Gastrocnemius medialis (tissue), 4 donors: ENCODE measurements around the gene SPSB1. TPM values are rescaled to one million over a fixed set of nuclear protein-coding genes. Genes with fewer than 3 reads are reported as not detected.
A peak's percentile ranks its signal among the peaks of the same experiment; 100 is the strongest.

Experiments
- ATAC-seq, 2 donors: fragments of 150-250 bp; one replicate each; pipeline ENCODE4 v1.9.1; 2016
- DNase-seq, 2 donors: peaks; one replicate each; pipeline ENCODE4 v3.0.0-alpha.2; 2019
- H3K27ac ChIP-seq, 4 donors: fragments of 200-600 bp; sonication (generic); 1 replicate in 1 of 4; 2 replicates in 3 of 4; pipeline ENCODE4 v1.5.1; 2016 to 2018; ENCODE audit warnings: mild to moderate bottlenecking in 2 of 4, moderate library complexity in 1 of 4
- H3K27me3 ChIP-seq, 3 donors: fragments of 200-600 bp; sonication (generic) in 2 of 3; 1 replicate in 1 of 3; 2 replicates in 2 of 3; pipeline versions ENCODE4 v1.5.1 to v1.6.0; 2016 to 2019; ENCODE audit warnings: mild to moderate bottlenecking in 1 of 3, moderate library complexity in 1 of 3
- H3K36me3 ChIP-seq, 2 donors: fragments of 200-600 bp; sonication (generic) in 1 of 2; one replicate each; pipeline ENCODE4 v1.5.1; 2017 to 2018
- H3K4me1 ChIP-seq, 2 donors: fragments of 200-600 bp; sonication (generic) in 1 of 2; one replicate each; pipeline ENCODE4 v1.5.1; 2016 to 2017; ENCODE audit warnings: mild to moderate bottlenecking in 2 of 2
- H3K4me3 ChIP-seq, 4 donors: fragments of 200-600 bp; sonication (generic) in 3 of 4; 1 replicate in 1 of 4; 2 replicates in 3 of 4; pipeline ENCODE4 v1.5.1; 2016 to 2019; ENCODE audit warnings: mild to moderate bottlenecking in 2 of 4
- H3K9me3 ChIP-seq, 3 donors: fragments of 200-600 bp; sonication (generic) in 2 of 3; 1 replicate in 1 of 3; 2 replicates in 2 of 3; pipeline ENCODE4 v1.5.1; 2016 to 2019
- CTCF ChIP-seq, 5 experiments: fragments of 450-650 bp in 3 of 5; fragments of 200-600 bp in 2 of 5; sonication (generic) in 2 of 5; IDR thresholded peaks in 4 of 5; conservative IDR thresholded peaks in 1 of 5; 1 replicate in 4 of 5; 2 replicates in 1 of 5; pipeline ENCODE4 v1.5.1; 2016 to 2019; ENCODE audit warnings: antibody characterized with exemption in 5 of 5, mild to moderate bottlenecking in 3 of 5, moderate library complexity in 3 of 5
- POLR2A ChIP-seq, 2 donors: fragments of 450-650 bp; IDR thresholded peaks; one replicate each; pipeline ENCODE4 v1.6.1; 2017; ENCODE audit warnings: antibody characterized with exemption in 2 of 2, mild to moderate bottlenecking in 2 of 2, moderate library complexity in 2 of 2
- in situ Hi-C, 4 donors: fragments of 200-750 bp; cut with MboI; loops; one replicate each; pipeline versions ENCODE4 v1.15.0 to v1.8.0; 2017; ENCODE audit warnings: low sequenced_read_pairs in 4 of 4
- intact Hi-C: fragments of 100-400 bp; cut with DNase I; formaldehyde crosslinking; loops from one replicate; pipeline ENCODE4 v1.15.1; 2023; ENCODE audit warnings: low total_unique reads
- total RNA-seq, 4 donors: library from RNA; depleted of rRNA; stranded (reverse); fragments of >200 nt; gene quantifications; one replicate each; pipeline versions ENCODE4 v1.1.0 to v1.2.3, GENCODE V29; 2016

SPSB1 gene
- total RNA-seq, 4 donors from 2014 or later: 40.4 to 161 (median 56.6) TPM

- H3K27me3 ChIP-seq: no peaks in the 10 kb centered on the region
- peaks cover 20 to 21% of the 10 kb centered on the region in 2 donors for H3K4me1 ChIP-seq
- no peaks in the 10 kb centered on the region for H3K9me3 ChIP-seq
- ATAC-seq (no peak), DNase-seq (no peak)
- intact Hi-C loops (no loop called here), in situ Hi-C loops (no loop called here)
- no peak for TF ChIP-seq POLR2A (IDR thresholded peaks at IDR 0.05)
- TF ChIP-seq CTCF (IDR thresholded peaks at IDR 0.05 in 4 of 5, conservative IDR thresholded peaks at IDR 0.05 in 1 of 5): no peak
- H3K27ac ChIP-seq: no peak overlapping the region
- H3K4me3 ChIP-seq: no peak overlapping the region
- H3K36me3 ChIP-seq: no peaks in the 10 kb centered on the region
These were observed 24.4 kb downstream of the SPSB1 start for GRCh38 chr1:9317072-9317471.

GRCh38 chr1:9317591-9318417, 25.1 kb downstream of the SPSB1 start:
- Histone ChIP-seq H3K4me3 (no peak overlapping the region), H3K36me3 (no peaks in the 10 kb centered on the region), H3K9me3 (no peaks in the 10 kb centered on the region), H3K27ac (peak overlapping the region in 1 of 4 donors; percentile 36), H3K4me1 (peaks cover 25 to 26% of the 10 kb centered on the region in 2 donors), H3K27me3 (no peaks in the 10 kb centered on the region)
- in situ Hi-C loops (no loop called here), intact Hi-C loops (no loop called here)
- no peak for TF ChIP-seq CTCF (IDR thresholded peaks at IDR 0.05 in 4 of 5, conservative IDR thresholded peaks at IDR 0.05 in 1 of 5)
- TF ChIP-seq POLR2A (IDR thresholded peaks at IDR 0.05): no peak
- DNase-seq (no peak), ATAC-seq (no peak)

- Histone ChIP-seq H3K36me3 (no peaks in the 10 kb centered on the region), H3K9me3 (no peaks in the 10 kb centered on the region), H3K4me1 (peaks cover 28 to 39% of the 10 kb centered on the region in 2 donors), H3K4me3 (no peak overlapping the region), H3K27me3 (no peaks in the 10 kb centered on the region), H3K27ac (no peak overlapping the region)
- ATAC-seq: no peak
- intact Hi-C loops: no loop called here
- in situ Hi-C loops: no loop called here
- no peak for DNase-seq
- TF ChIP-seq POLR2A (IDR thresholded peaks at IDR 0.05): no peak
- TF ChIP-seq CTCF (IDR thresholded peaks at IDR 0.05 in 4 of 5, conservative IDR thresholded peaks at IDR 0.05 in 1 of 5): no peak
These were observed 26.6 kb downstream of the SPSB1 start for GRCh38 chr1:9319208-9319788.

DNA sequence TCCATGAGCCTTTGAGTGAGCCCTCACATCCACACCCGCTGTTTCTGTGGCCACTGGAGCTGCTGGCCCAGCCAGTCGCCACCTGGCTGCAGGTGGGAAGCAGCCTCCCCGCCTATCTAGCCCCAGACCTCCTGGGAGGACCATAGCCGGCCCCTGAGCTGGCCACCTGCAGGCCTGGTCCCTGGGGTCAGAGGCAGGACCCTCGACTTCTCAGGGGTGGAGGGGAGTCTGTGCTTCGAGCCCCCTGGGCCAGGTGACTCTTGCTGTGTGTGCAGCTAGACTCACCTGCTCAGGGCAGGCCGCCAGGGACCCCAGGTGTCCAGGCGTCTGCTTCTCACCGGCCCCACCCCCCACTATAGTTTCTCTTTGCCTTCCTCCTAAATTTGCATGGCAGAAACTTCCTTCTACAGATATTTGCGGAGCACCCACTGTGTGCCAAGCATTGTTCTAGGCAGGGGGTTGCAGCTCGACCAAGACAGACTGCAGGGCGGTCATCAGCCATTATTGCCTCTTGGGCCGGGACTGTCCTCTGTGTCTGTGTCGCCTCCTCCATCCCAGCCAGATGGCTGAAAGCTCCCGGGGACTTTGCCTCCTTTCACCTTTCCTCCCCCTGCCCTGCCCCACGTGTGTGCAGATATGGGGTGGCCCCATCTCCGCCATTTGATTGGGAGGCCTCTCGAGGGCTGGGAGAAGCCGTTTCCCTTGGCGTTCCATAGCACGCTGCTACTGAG, 27.3 kb downstream of the SPSB1 start:
- in situ Hi-C loops (no loop called here), intact Hi-C loops (no loop called here)
- no peak for DNase-seq
- no peak for ATAC-seq
- Histone ChIP-seq H3K36me3 (no peaks in the 10 kb centered on the region), H3K9me3 (no peaks in the 10 kb centered on the region), H3K4me1 (peaks cover 31 to 41% of the 10 kb centered on the region in 2 donors), H3K27ac (no peak overlapping the region), H3K27me3 (no peaks in the 10 kb centered on the region), H3K4me3 (no peak overlapping the region)
- TF ChIP-seq POLR2A (IDR thresholded peaks at IDR 0.05) (no peak), CTCF (IDR thresholded peaks at IDR 0.05 in 4 of 5, conservative IDR thresholded peaks at IDR 0.05 in 1 of 5) (no peak)
